H9 (cell line): ENCODE measurements around the gene PLEKHA8. TPM values are rescaled to one million over a fixed set of nuclear protein-coding genes. Genes with fewer than 3 reads are reported as not detected.

Experiments
- DNase-seq: peaks from one replicate; pipeline ENCODE4 v3.0.0-alpha.2; 2017
- H2AFZ ChIP-seq: one replicate; pipeline ENCODE4 v1.6.1; 2013; ENCODE audit warnings: mild to moderate bottlenecking, low read length, control low read depth, moderate library complexity
- H2AK5ac ChIP-seq: 2 replicates; pipeline ENCODE4 v1.6.1; 2013; ENCODE audit warnings: low read length, control low read depth, mixed read lengths; ENCODE audit not compliant: insufficient read length
- H2BK120ac ChIP-seq: one replicate; pipeline ENCODE4 v1.6.1; 2013; ENCODE audit warnings: low read depth, mild to moderate bottlenecking, low read length, control low read depth, inconsistent platforms; ENCODE audit not compliant: poor library complexity, severe bottlenecking
- H2BK12ac ChIP-seq: 2 replicates; pipeline ENCODE4 v1.6.1; 2013; ENCODE audit warnings: low read length, control low read depth, mixed read lengths, low read depth; ENCODE audit not compliant: insufficient read length
- H2BK15ac ChIP-seq: 2 replicates; pipeline ENCODE4 v1.6.1; 2013; ENCODE audit warnings: low read depth, low read length, control low read depth
- H2BK20ac ChIP-seq: one replicate; pipeline ENCODE4 v1.6.1; 2013; ENCODE audit warnings: low read depth, mild to moderate bottlenecking, low read length, control low read depth, inconsistent platforms; ENCODE audit not compliant: poor library complexity, severe bottlenecking
- H2BK5ac ChIP-seq: 2 replicates; pipeline ENCODE4 v1.6.1; 2013; ENCODE audit warnings: low read length, control low read depth, mixed read lengths; ENCODE audit not compliant: insufficient read length
- H3K14ac ChIP-seq: 2 replicates; pipeline ENCODE4 v1.6.1; 2013; ENCODE audit warnings: low read length, control low read depth; ENCODE audit not compliant: insufficient read depth
- H3K18ac ChIP-seq: 2 replicates; pipeline ENCODE4 v1.6.1; 2013; ENCODE audit warnings: low read depth, mild to moderate bottlenecking, mixed read lengths, low read length, control low read depth; ENCODE audit not compliant: insufficient read length
- H3K23ac ChIP-seq: 2 replicates; pipeline ENCODE4 v1.6.1; 2013; ENCODE audit warnings: low read length, control low read depth, mixed read lengths, low read depth; ENCODE audit not compliant: insufficient read length
- H3K23me2 ChIP-seq: 2 replicates; pipeline ENCODE4 v1.6.1; 2013; ENCODE audit warnings: low read depth, mild to moderate bottlenecking, mixed read lengths, low read length, control low read depth; ENCODE audit not compliant: insufficient read length, poor library complexity, severe bottlenecking
- H3K27ac ChIP-seq: 2 replicates; pipeline ENCODE4 v1.5.1; 2013; ENCODE audit warnings: low read length, control low read depth, mixed read lengths, low read depth; ENCODE audit not compliant: insufficient read length
- H3K27me3 ChIP-seq: 2 replicates; pipeline ENCODE4 v1.6.1; 2013; ENCODE audit warnings: low read length, control low read depth, inconsistent platforms; ENCODE audit not compliant: insufficient read depth
- H3K4ac ChIP-seq: 2 replicates; pipeline ENCODE4 v1.6.1; 2013; ENCODE audit warnings: low read depth, mild to moderate bottlenecking, control low read depth, inconsistent platforms, low read length, moderate library complexity
- H3K4me1 ChIP-seq: 2 replicates; pipeline ENCODE4 v1.6.1; 2013; ENCODE audit warnings: low read length, control low read depth, inconsistent platforms; ENCODE audit not compliant: insufficient read depth
- H3K4me2 ChIP-seq: 2 replicates; pipeline ENCODE4 v1.6.1; 2013; ENCODE audit warnings: low read length, control low read depth, mixed read lengths; ENCODE audit not compliant: insufficient read length, insufficient read depth
- H3K56ac ChIP-seq: 2 replicates; pipeline ENCODE4 v1.6.1; 2013; ENCODE audit warnings: low read depth, mild to moderate bottlenecking, mixed read lengths, low read length, control low read depth; ENCODE audit not compliant: insufficient read length
- H3K79me1 ChIP-seq: 2 replicates; pipeline ENCODE4 v1.6.1; 2013; ENCODE audit warnings: low read depth, mild to moderate bottlenecking, moderate library complexity, low read length, control low read depth, inconsistent platforms; ENCODE audit not compliant: insufficient read depth, poor library complexity, severe bottlenecking
- H3K79me2 ChIP-seq: 2 replicates; pipeline ENCODE4 v1.6.1; 2013; ENCODE audit warnings: low read length, control low read depth, inconsistent platforms; ENCODE audit not compliant: insufficient read depth
- H3K9ac ChIP-seq: 2 replicates; pipeline ENCODE4 v1.6.1; 2013; ENCODE audit warnings: low read length, control low read depth, mixed read lengths; ENCODE audit not compliant: insufficient read length; ENCODE audit errors: extremely low read depth
- H3K9me3 ChIP-seq: one replicate; pipeline ENCODE4 v1.6.1; 2013; ENCODE audit warnings: low read depth, low read length, inconsistent platforms; ENCODE audit not compliant: control insufficient read depth
- H3T11ph ChIP-seq: one replicate; pipeline ENCODE4 v1.6.1; 2013; ENCODE audit warnings: mild to moderate bottlenecking, low read length, control low read depth, inconsistent platforms
- H4K20me1 ChIP-seq: one replicate; pipeline ENCODE4 v1.6.1; 2013; ENCODE audit not compliant: control insufficient read depth, insufficient read length, insufficient read depth
- H4K5ac ChIP-seq: 2 replicates; pipeline ENCODE4 v1.6.1; 2013; ENCODE audit warnings: low read depth, mild to moderate bottlenecking, mixed read lengths, low read length, control low read depth; ENCODE audit not compliant: insufficient read length
- H4K8ac ChIP-seq: replicated peaks from 2 replicates; pipeline ENCODE4 v1.6.1; 2013; ENCODE audit warnings: low read length, control low read depth, mixed read lengths, low read depth; ENCODE audit not compliant: insufficient read length
- H4K91ac ChIP-seq: 2 replicates; pipeline ENCODE4 v1.6.1; 2013; ENCODE audit warnings: low read depth, mild to moderate bottlenecking, moderate library complexity, mixed read lengths, low read length, control low read depth; ENCODE audit not compliant: insufficient read length
- H3K27ac Mint-ChIP-seq, 3 experiments: 2 replicates in 2 of 3; 3 replicates in 1 of 3; pipeline ENCODE4 v1.8.0; 2020 to 2021; ENCODE audit warnings: mixed read lengths in 3 of 3, mild to moderate bottlenecking in 1 of 3, moderate library complexity in 1 of 3
- H3K27me3 Mint-ChIP-seq: 2 replicates; pipeline ENCODE4 v1.8.0; 2021; ENCODE audit warnings: low read depth, mild to moderate bottlenecking, moderate library complexity, mixed read lengths
- H3K36me3 Mint-ChIP-seq, 3 experiments: 2 replicates in 2 of 3; 3 replicates in 1 of 3; pipeline ENCODE4 v1.8.0; 2020 to 2021; ENCODE audit warnings: low read depth in 3 of 3, mixed read lengths in 3 of 3; ENCODE audit not compliant: insufficient read depth in 1 of 3
- H3K4me1 Mint-ChIP-seq, 2 experiments: 2 replicates each; pipeline ENCODE4 v1.8.0; 2020; ENCODE audit warnings: mixed read lengths in 2 of 2
- H3K4me3 Mint-ChIP-seq, 2 experiments: 2 replicates in 1 of 2; 3 replicates in 1 of 2; pipeline ENCODE4 v1.8.0; 2020 to 2021; ENCODE audit warnings: mild to moderate bottlenecking in 2 of 2, mixed read lengths in 2 of 2, moderate library complexity in 1 of 2
- H3K9me3 Mint-ChIP-seq, 2 experiments: 2 replicates in 1 of 2; 3 replicates in 1 of 2; pipeline ENCODE4 v1.8.0; 2020; ENCODE audit warnings: mild to moderate bottlenecking in 2 of 2, mixed read lengths in 2 of 2, moderate library complexity in 1 of 2
- WGBS: extraction: QIAGEN DNeasy Blood & Tissue Kit; methylation state at CpG from one replicate; pipeline ENCODE4 v1.1.7; 2013; ENCODE audit warnings: missing lambda C conversion rate, low lambda C conversion rate, mixed read lengths; ENCODE audit not compliant: insufficient read length; ENCODE audit errors: extremely low coverage; 5-methylcytosine and 5-hydroxymethylcytosine counted together
- total RNA-seq: library from RNA; stranded (reverse); gene quantifications from 2 replicates; pipeline ENCODE4 v1.2.1, GENCODE V29; 2021
- TF ChIP-seq, protein P1 (sequence below): fragments of 200-600 bp; sonication (generic); conservative IDR thresholded peaks from 3 replicates; pipeline ENCODE4 v1.8.0; 2021; ENCODE audit warnings: antibody characterized with exemption, mild to moderate bottlenecking

Gene PLEKHA8
- total RNA-seq, 1 experiment from 2014 or later, result 37.0 TPM

DNA sequence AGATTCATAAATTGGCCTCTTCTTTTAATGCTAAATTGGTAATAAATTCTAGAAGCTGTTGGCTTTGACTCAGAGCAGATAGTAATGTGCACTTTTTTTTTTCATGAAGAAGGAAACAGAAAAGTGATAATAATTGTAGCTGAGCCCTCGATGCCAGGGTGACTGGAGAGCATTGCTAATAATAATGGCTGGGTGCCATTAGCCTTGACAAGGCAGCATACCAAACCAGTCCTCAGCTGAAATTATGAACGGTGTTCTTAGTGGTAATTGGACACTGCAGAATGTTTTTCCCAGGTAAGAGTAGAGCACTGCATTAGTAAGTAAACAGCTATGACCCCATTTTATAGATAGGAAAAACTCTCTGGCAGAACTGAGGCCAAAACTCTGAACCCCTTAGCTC, 18.9 kb downstream of the PLEKHA8 start:
- Histone ChIP-seq H4K8ac (no peak overlapping the region), H3K9ac (no peak overlapping the region), H3K18ac (no peak overlapping the region), H2BK20ac (no peak overlapping the region), H4K5ac (no peak overlapping the region), H2BK5ac (no peak overlapping the region), H2BK120ac (no peak overlapping the region), H2AFZ (no peak overlapping the region), H2BK15ac (no peak overlapping the region), H3K56ac (no peak overlapping the region), H3K4me2 (no peak overlapping the region), H3K23ac (no peak overlapping the region), H3K23me2 (no peaks in the 10 kb centered on the region), H3K79me2 (peaks cover 9% of the 10 kb centered on the region; the same call in 1 of the 2 replicates), H2BK12ac (no peak overlapping the region), H3K9me3 (no peaks in the 10 kb centered on the region), H3K14ac (no peak overlapping the region), H4K20me1 (no peaks in the 10 kb centered on the region), H4K91ac (no peak overlapping the region), H2AK5ac (no peak overlapping the region), H3K4ac (no peak overlapping the region), H3K79me1 (peaks cover 14% of the 10 kb centered on the region), H3K4me1 (peaks cover 2% of the 10 kb centered on the region; the same call in 1 of the 2 replicates), H3K27me3 (no peaks in the 10 kb centered on the region), H3T11ph (no peak overlapping the region), H3K27ac (no peak overlapping the region)
- no peak overlapping the region; a peak in 1 of 7 replicates for H3K27ac Mint-ChIP-seq
- H3K4me3 Mint-ChIP-seq, result no peak overlapping the region
- H3K4me1 Mint-ChIP-seq, result peaks cover 5 to 6% of the 10 kb centered on the region in 2 experiments
- no peaks in the 10 kb centered on the region for H3K9me3 Mint-ChIP-seq
- no CpG with 5 or more reads among the region's 2 CpGs for WGBS
- TF ChIP-seq, protein P1, sequence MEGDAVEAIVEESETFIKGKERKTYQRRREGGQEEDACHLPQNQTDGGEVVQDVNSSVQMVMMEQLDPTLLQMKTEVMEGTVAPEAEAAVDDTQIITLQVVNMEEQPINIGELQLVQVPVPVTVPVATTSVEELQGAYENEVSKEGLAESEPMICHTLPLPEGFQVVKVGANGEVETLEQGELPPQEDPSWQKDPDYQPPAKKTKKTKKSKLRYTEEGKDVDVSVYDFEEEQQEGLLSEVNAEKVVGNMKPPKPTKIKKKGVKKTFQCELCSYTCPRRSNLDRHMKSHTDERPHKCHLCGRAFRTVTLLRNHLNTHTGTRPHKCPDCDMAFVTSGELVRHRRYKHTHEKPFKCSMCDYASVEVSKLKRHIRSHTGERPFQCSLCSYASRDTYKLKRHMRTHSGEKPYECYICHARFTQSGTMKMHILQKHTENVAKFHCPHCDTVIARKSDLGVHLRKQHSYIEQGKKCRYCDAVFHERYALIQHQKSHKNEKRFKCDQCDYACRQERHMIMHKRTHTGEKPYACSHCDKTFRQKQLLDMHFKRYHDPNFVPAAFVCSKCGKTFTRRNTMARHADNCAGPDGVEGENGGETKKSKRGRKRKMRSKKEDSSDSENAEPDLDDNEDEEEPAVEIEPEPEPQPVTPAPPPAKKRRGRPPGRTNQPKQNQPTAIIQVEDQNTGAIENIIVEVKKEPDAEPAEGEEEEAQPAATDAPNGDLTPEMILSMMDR, result no peak
- peaks cover 18 to 53% (median 47%) of the 10 kb centered on the region in 3 experiments; a peak in 6 of 7 replicates for H3K36me3 Mint-ChIP-seq
- H3K27me3 Mint-ChIP-seq, result no peaks in the 10 kb centered on the region
- no peak for DNase-seq
